ENCODE measurements around the gene GNPTG. TPM values are rescaled to one million over a fixed set of nuclear protein-coding genes. Genes with fewer than 3 reads are reported as not detected.

Gene GNPTG
- total and polyA plus RNA-seq, 2 of the 8 experiments (the other 6 are each of a cell fraction or from before 2014, with no cell fraction given) = 26.2 to 51.2 TPM

DNA sequence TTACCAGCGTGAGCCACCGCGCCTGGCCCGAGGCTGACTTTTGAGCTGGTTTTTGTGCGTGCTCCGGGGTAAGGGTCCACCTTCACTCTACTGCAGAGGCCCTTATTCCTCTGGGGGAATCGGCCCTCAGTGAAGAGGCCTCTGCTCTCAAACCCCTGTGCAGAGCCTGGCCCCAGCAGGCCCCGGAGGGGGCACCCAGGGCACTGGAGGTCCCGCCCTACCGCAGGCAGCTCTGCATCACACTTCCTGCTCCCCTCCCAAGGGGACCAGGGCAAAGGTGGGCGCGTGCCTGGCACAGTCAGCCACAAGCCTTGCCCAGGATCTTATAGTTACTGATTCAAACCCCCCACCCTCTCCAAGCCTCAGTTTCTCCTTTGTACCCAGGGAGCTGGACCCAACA lies 45.9 kb upstream of the GNPTG start:
- ChIA-PET CTCF (ENCODE audit: partially characterized antibody) (interaction anchor here (1.1 to 2.9 kb wide), 8 partner anchors 9 to 233 kb away, joined by 3 to 7 read pairs (median 4); no protein-coding TSS in a partner anchor), POLR2A (ENCODE audit: partially characterized antibody) (interaction anchor here (1.0 kb wide), 2 partner anchors 9 to 13 kb away, joined by 3 to 4 read pairs; no protein-coding TSS in a partner anchor)
- Histone ChIP-seq H3K79me2 (ENCODE audit: control insufficient read depth in 1 of 2, insufficient read depth in 2 of 2, low read length in 2 of 2) (peaks cover 10 to 13% of the 10 kb centered on the region in 2 experiments), H2BK20ac (ENCODE audit: low read length) (no peak overlapping the region), H2BK15ac (ENCODE audit: low read length) (no peak overlapping the region), H3K4me2 (ENCODE audit: insufficient read depth in 1 of 2, low read depth in 2 of 2, low read length in 2 of 2) (no peak overlapping the region), H3K18ac (ENCODE audit: extremely low read depth, low read length) (no peak overlapping the region), H2AFZ (ENCODE audit: low read length) (no peak overlapping the region), H3K4me3 (ENCODE audit: extremely low read depth in 1 of 4, insufficient read depth in 2 of 4, low read depth in 3 of 4, low read length in 4 of 4) (no peak overlapping the region), H4K8ac (ENCODE audit: extremely low read depth, insufficient read depth, low read length) (no peak overlapping the region), H3K79me1 (ENCODE audit: low read depth, low read length) (peaks cover 3% of the 10 kb centered on the region; the same call in 1 of the 2 replicates), H4K91ac (replicated peaks; ENCODE audit: insufficient read length, low read length) (no peak overlapping the region), H2BK12ac (ENCODE audit: low read depth, low read length) (no peak overlapping the region), H3K23me2 (ENCODE audit: low read depth, low read length) (peaks cover 18% of the 10 kb centered on the region), H3K9me3 (ENCODE audit: insufficient read depth in 2 of 2, low read depth in 1 of 2, low read length in 1 of 2) (no peaks in the 10 kb centered on the region), H2BK120ac (replicated peaks; ENCODE audit: low read depth, low read length) (no peak overlapping the region), H2BK5ac (ENCODE audit: low read depth, low read length) (no peak overlapping the region), H4K20me1 (replicated peaks in 1 of 2; ENCODE audit: control insufficient read depth in 1 of 2, insufficient read depth in 2 of 2, low read length in 2 of 2) (peaks cover 7 to 8% of the 10 kb centered on the region in 2 experiments), H3K27me3 (replicated peaks in 1 of 4; ENCODE audit: control insufficient read depth in 3 of 4, extremely low read depth in 1 of 4, insufficient read depth in 3 of 4, low read length in 3 of 4) (no peaks in the 10 kb centered on the region), H3K14ac (ENCODE audit: insufficient read length) (no peak overlapping the region), H4K5ac (ENCODE audit: insufficient read length, low read depth, low read length) (no peak overlapping the region), H3K9ac (replicated peaks in 1 of 4; ENCODE audit: extremely low read depth in 1 of 4, low read depth in 3 of 4, low read length in 3 of 4) (no peak overlapping the region), H3K4me1 (replicated peaks in 1 of 4; ENCODE audit: control insufficient read depth in 3 of 4, insufficient read depth in 4 of 4, low read length in 3 of 4) (peaks cover 0 to 14% (median 9%) of the 10 kb centered on the region in 4 experiments; a peak in 6 of 7 replicates), H3K56ac (replicated peaks; ENCODE audit: insufficient read length, low read depth, low read length) (no peak overlapping the region), H3K23ac (ENCODE audit: insufficient read length) (no peak overlapping the region), H3K27ac (ENCODE audit: low read depth, low read length) (no peak overlapping the region), H3K4ac (replicated peaks; ENCODE audit: insufficient read length, low read depth, low read length) (no peak overlapping the region), H2AK5ac (ENCODE audit: low read depth, low read length) (no peak overlapping the region), H3K36me3 (ENCODE audit: control insufficient read depth in 2 of 4, insufficient read depth in 4 of 4, low read length in 3 of 4) (no peaks in the 10 kb centered on the region)
- FAIRE-seq (no peak), DNase-seq (ENCODE audit: low read depth in 1 of 2, low spot score in 2 of 2) (no peak)
- 84% methylated on average over 10 of the region's 12 CpGs; no CpG with 5 or more reads in 1 of the 2 experiments for WGBS, 2 experiments (ENCODE audit: extremely low coverage in 1 of 2, insufficient coverage in 1 of 2, insufficient read length in 1 of 2, insufficient replicate concordance in 2 of 2, low coverage in 1 of 2, low lambda C conversion rate in 2 of 2, missing lambda C conversion rate in 1 of 2)
- TF ChIP-seq RNF2 (IDR thresholded peaks at IDR 0.05; ENCODE audit: borderline replicate concordance, low read depth, low read length, missing control alignments, poor library complexity, severe bottlenecking) = no peak
- TF ChIP-seq PHF8 (conservative IDR thresholded peaks at IDR 0.05; ENCODE audit: low read depth, low read length) = no peak
- no peak for TF ChIP-seq FOSL1 (IDR thresholded peaks at IDR 0.05; ENCODE audit: insufficient read depth, low read depth, low read length)
- TF ChIP-seq SAP30 (IDR thresholded peaks at IDR 0.05; ENCODE audit: insufficient read depth, insufficient replicate concordance, low read length) = no peak
- TF ChIP-seq KDM1A (IDR thresholded peaks at IDR 0.05; ENCODE audit: borderline replicate concordance, low read length) = no peak
- no peak for TF ChIP-seq SIN3A (conservative IDR thresholded peaks at IDR 0.05 in 1 of 2, IDR thresholded peaks at IDR 0.05 in 1 of 2; ENCODE audit: low read depth in 1 of 2, low read length in 2 of 2)
- TF ChIP-seq, protein P1, sequence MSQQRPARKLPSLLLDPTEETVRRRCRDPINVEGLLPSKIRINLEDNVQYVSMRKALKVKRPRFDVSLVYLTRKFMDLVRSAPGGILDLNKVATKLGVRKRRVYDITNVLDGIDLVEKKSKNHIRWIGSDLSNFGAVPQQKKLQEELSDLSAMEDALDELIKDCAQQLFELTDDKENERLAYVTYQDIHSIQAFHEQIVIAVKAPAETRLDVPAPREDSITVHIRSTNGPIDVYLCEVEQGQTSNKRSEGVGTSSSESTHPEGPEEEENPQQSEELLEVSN (IDR thresholded peaks at IDR 0.05) = no peak
- TF ChIP-seq SP2 (IDR thresholded peaks at IDR 0.05; ENCODE audit: low read length) = no peak
- no peak for TF ChIP-seq CHD2 (IDR thresholded peaks at IDR 0.05; ENCODE audit: low read length)
- TF ChIP-seq ASH2L (IDR thresholded peaks at IDR 0.05; ENCODE audit: low read length) = no peak
- TF ChIP-seq ZNF274 (IDR thresholded peaks at IDR 0.05; ENCODE audit: borderline replicate concordance, extremely low read depth, low read length) = no peak
- TF ChIP-seq BACH1 (IDR thresholded peaks at IDR 0.05; ENCODE audit: low read length) = no peak
